Right lung (tissue), 5 donors: Measurements from ENCODE around the gene GREM2. TPM values are rescaled to one million over a fixed set of nuclear protein-coding genes. Genes with fewer than 3 reads are reported as not detected.

Source experiments
- DNase-seq, 2 donors: peaks; one replicate each; pipeline ENCODE4 v3.0.0-alpha.2; 2013
- polyA plus RNA-seq, 5 donors: library from polyadenylated mRNA; unstranded; fragments of 120-200 nt; gene quantifications; one replicate each; pipeline versions ENCODE4 v1.2.1 to v1.2.3, GENCODE V29; 2013; ENCODE audit warnings: inconsistent platforms in 1 of 5, low replicate concordance in 1 of 5; ENCODE audit not compliant: insufficient read length in 5 of 5, insufficient read depth in 1 of 5

Gene GREM2
- polyA plus RNA-seq, 5 donors: 2.0 to 4.0 (median 3.0) TPM

- DNase-seq: no peak
Observed at GRCh38 chr1:240501115-240501514, 110.8 kb downstream of the GREM2 start.

- no peak for DNase-seq
Observed at GRCh38 chr1:240500647-240501046, 111.3 kb downstream of the GREM2 start.

GRCh38 chr1:240499012-240499411 is 112.9 kb downstream of the GREM2 start:
- DNase-seq: no peak

- no peak for DNase-seq
Observed at GRCh38 chr1:240498335-240498734, 113.6 kb downstream of the GREM2 start.

- no peak for DNase-seq
Observed at GRCh38 chr1:240497908-240498307, 114.0 kb downstream of the GREM2 start.

- DNase-seq: no peak
Observed at GRCh38 chr1:240496941-240497340, 115.0 kb downstream of the GREM2 start.

GRCh38 chr1:240496356-240496755 is 115.6 kb downstream of the GREM2 start:
- no peak for DNase-seq

GRCh38 chr1:240495601-240496000 is 116.4 kb downstream of the GREM2 start:
- DNase-seq: no peak

- peak in 1 of 2 donors; percentile 8 for DNase-seq
Observed at GRCh38 chr1:240492832-240493440, 119.0 kb downstream of the GREM2 start.

- no peak for DNase-seq
Observed at GRCh38 chr1:240491796-240492195, 120.2 kb downstream of the GREM2 start.

GRCh38 chr1:240491156-240491555 is 120.8 kb downstream of the GREM2 start:
- DNase-seq: no peak

- DNase-seq: no peak
Observed at GRCh38 chr1:240487493-240487892, 124.5 kb downstream of the GREM2 start.

- no peak for DNase-seq
Observed at GRCh38 chr1:240486611-240487010, 125.3 kb downstream of the GREM2 start.

- DNase-seq: no peak
Observed at GRCh38 chr1:240484804-240485443, 127.0 kb downstream of the GREM2 start.

- no peak for DNase-seq
Observed at GRCh38 chr1:240478536-240478935, 133.4 kb downstream of the GREM2 start.

GRCh38 chr1:240475832-240476231 is 136.1 kb downstream of the GREM2 start:
- DNase-seq: no peak

- no peak for DNase-seq
Observed at GRCh38 chr1:240474133-240474614, 137.8 kb downstream of the GREM2 start.

- peak; percentile 11 to 13 for DNase-seq
Observed at GRCh38 chr1:240468656-240469055, 143.3 kb downstream of the GREM2 start.

- no peak for DNase-seq
Observed at GRCh38 chr1:240467895-240468294, 144.1 kb downstream of the GREM2 start.

GRCh38 chr1:240466509-240466908 is 145.4 kb downstream of the GREM2 start:
- DNase-seq: no peak

GRCh38 chr1:240465531-240465940 is 146.4 kb downstream of the GREM2 start:
- no peak for DNase-seq

GRCh38 chr1:240464099-240464498 is 147.9 kb downstream of the GREM2 start:
- no peak for DNase-seq

GRCh38 chr1:240462766-240463395 is 149.1 kb downstream of the GREM2 start:
- no peak for DNase-seq
